NB4 (cell line): ENCODE measurements around the gene KRTAP6-3.

Experiments used
- DNase-seq: peaks from one replicate; pipeline ENCODE4 v3.0.0; 2010; ENCODE audit warnings: low read depth
- H3K4me3 ChIP-seq: one replicate; pipeline ENCODE4 v1.5.1; 2011; ENCODE audit warnings: mild to moderate bottlenecking, low read depth, low read length, moderate library complexity
- CTCF ChIP-seq: IDR thresholded peaks from one replicate; pipeline ENCODE4 v1.5.1; 2012; ENCODE audit warnings: low read depth, low read length
- MAX ChIP-seq: IDR thresholded peaks from 2 replicates; pipeline ENCODE4 v1.6.1; 2011; ENCODE audit warnings: low read depth, low read length
- MYC ChIP-seq: IDR thresholded peaks from 2 replicates; pipeline ENCODE4 v1.6.1; 2011; ENCODE audit warnings: low read depth, low read length
- POLR2A ChIP-seq: IDR thresholded peaks from 2 replicates; pipeline ENCODE4 v1.6.1; 2011; ENCODE audit warnings: mild to moderate bottlenecking; ENCODE audit not compliant: insufficient read length; ENCODE audit errors: extremely low read depth

KRTAP6-3 gene

GRCh38 chr21:30625449-30626165 is 33.4 kb downstream of the KRTAP6-3 start:
- TF ChIP-seq MAX (no peak), CTCF (no peak), MYC (no peak), POLR2A (no peak)
- DNase-seq = no peak
- no peak overlapping the region for H3K4me3 ChIP-seq

- H3K4me3 ChIP-seq = no peak overlapping the region
- TF ChIP-seq MYC = no peak
- no peak for TF ChIP-seq MAX
- TF ChIP-seq CTCF = no peak
- TF ChIP-seq POLR2A = no peak
- DNase-seq = no peak
Observed at GRCh38 chr21:30628109-30628508, 35.9 kb downstream of the KRTAP6-3 start.

- TF ChIP-seq MYC (no peak), CTCF (no peak), MAX (no peak), POLR2A (no peak)
- H3K4me3 ChIP-seq = no peak overlapping the region
- no peak for DNase-seq
Observed at GRCh38 chr21:30629200-30629599, 37.0 kb downstream of the KRTAP6-3 start.

- no peak for DNase-seq
- no peak for TF ChIP-seq MAX
- TF ChIP-seq POLR2A = no peak
- TF ChIP-seq MYC = no peak
- no peak for TF ChIP-seq CTCF
- no peak within 1 kb of the TSS for H3K4me3 ChIP-seq
Observed at GRCh38 chr21:30634906-30635305, 42.7 kb downstream of the KRTAP6-3 start, which contains the start of gene KRTAP20-2. KRTAP20-2 (plus strand) TSS chr21:30635206; CDS start chr21:30635264, 58 bp downstream.

GRCh38 chr21:30638686-30639085 is 46.4 kb downstream of the KRTAP6-3 start:
- TF ChIP-seq MYC (no peak), MAX (no peak), POLR2A (no peak), CTCF (no peak)
- no peak for DNase-seq
- H3K4me3 ChIP-seq = no peak overlapping the region
